Omental fat pad (tissue), 4 donors: ENCODE results near the gene PRDM16. TPM values are rescaled to one million over a fixed set of nuclear protein-coding genes. Genes with fewer than 3 reads are reported as not detected.

Experiments used
- ATAC-seq: fragments of 150-250 bp; one replicate; pipeline ENCODE4 v1.9.1; 2016; ENCODE audit warnings: mild to moderate bottlenecking, moderate library complexity; ENCODE audit not compliant: low FRiP score
- DNase-seq: peaks from one replicate; pipeline ENCODE4 v3.0.0-alpha.2; 2019; ENCODE audit warnings: low spot score
- total RNA-seq, 4 donors: library from RNA; depleted of rRNA; stranded (reverse); fragments of >200 nt; gene quantifications; one replicate each; pipeline ENCODE4 v1.1.0, GENCODE V29; 2016
- TF ChIP-seq, protein P1 (sequence below), 3 donors: fragments of 450-650 bp; IDR thresholded peaks; one replicate each; pipeline ENCODE4 v1.5.1; 2016 to 2017; ENCODE audit warnings: antibody characterized with exemption in 3 of 3, mild to moderate bottlenecking in 3 of 3, moderate library complexity in 2 of 3

Gene PRDM16
- total RNA-seq, 4 donors from 2014 or later = 0.19 to 3.8 (median 1.8) TPM

DNA sequence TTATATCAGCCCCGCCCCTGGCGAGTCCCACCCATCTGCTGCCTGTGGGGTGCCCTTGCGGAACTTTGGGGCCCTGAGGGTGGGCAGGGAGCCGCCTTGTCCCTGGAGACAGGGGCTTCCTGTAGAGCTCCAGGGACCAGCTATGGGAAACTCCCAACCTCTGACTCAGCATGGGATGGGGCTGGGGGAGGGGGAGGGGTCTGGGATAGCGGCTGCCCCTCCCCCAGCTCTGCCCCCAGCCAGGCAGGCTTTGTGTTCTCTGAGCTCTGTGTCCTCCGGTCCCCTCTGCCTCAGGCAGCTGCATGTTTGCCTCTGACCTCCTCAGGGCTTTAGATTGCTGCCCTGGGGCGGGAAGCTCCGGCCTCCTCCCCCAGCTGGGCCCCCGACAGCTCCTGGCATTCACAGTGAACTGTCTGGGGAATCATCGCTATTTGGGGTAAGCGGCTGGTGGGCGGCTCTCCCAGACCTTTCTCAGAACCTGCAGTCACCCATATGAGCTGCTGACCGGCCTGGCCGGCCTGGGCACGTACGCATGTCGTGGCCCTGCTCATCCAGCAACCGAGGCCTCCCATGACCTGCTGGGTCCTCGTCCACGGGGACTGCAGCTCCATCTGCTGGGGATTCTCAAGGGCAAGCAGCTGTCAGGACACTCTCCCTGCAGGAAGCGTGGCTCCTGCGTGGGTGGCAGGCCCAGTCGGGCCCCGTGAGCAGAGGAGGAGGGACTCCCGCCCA, 402.5 kb downstream of the PRDM16 start:
- ATAC-seq = peak; percentile 23
- TF ChIP-seq, protein P1, sequence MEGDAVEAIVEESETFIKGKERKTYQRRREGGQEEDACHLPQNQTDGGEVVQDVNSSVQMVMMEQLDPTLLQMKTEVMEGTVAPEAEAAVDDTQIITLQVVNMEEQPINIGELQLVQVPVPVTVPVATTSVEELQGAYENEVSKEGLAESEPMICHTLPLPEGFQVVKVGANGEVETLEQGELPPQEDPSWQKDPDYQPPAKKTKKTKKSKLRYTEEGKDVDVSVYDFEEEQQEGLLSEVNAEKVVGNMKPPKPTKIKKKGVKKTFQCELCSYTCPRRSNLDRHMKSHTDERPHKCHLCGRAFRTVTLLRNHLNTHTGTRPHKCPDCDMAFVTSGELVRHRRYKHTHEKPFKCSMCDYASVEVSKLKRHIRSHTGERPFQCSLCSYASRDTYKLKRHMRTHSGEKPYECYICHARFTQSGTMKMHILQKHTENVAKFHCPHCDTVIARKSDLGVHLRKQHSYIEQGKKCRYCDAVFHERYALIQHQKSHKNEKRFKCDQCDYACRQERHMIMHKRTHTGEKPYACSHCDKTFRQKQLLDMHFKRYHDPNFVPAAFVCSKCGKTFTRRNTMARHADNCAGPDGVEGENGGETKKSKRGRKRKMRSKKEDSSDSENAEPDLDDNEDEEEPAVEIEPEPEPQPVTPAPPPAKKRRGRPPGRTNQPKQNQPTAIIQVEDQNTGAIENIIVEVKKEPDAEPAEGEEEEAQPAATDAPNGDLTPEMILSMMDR (IDR thresholded peaks at IDR 0.05) = no peak
- DNase-seq = no peak

DNA sequence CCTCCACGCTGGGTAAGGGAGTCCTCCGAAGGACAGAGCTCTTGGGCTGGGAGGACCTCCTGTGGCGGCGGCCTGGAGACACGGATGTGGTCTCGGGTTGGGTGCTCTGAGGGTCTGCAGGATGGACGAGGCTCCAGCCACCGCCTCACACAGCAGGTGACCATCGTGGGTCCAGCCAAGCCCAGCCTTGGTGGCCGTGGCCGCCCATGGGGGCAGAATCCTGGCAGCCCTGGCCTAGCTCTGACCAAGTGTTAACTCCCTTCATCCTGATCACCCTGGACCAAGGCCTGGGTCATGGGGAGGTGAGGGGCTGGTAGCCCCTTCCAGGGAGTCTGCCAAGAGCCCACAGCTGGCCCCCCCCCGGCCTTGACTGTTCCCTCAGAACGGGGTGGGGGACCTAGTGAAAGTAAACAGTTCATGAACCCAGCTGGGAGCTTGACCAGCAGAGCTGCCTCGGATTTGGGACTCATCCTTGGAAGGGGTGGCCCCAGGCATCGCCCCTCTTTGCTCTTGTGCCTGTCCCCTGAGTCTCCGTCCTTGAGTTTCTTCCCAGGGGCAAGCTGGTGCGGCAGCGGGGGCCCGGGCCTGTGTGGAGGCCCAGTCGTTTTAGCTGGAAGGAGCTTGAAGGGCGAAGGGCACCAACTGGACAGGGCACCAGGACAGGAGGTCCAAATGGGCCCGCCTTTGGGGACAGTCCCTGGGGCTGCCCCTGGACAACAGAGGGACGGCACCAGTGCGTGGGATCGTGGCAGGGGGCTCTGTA, 403.3 kb downstream of the PRDM16 start:
- TF ChIP-seq, protein P1 (IDR thresholded peaks at IDR 0.05) = no peak
- no peak for ATAC-seq

DNA sequence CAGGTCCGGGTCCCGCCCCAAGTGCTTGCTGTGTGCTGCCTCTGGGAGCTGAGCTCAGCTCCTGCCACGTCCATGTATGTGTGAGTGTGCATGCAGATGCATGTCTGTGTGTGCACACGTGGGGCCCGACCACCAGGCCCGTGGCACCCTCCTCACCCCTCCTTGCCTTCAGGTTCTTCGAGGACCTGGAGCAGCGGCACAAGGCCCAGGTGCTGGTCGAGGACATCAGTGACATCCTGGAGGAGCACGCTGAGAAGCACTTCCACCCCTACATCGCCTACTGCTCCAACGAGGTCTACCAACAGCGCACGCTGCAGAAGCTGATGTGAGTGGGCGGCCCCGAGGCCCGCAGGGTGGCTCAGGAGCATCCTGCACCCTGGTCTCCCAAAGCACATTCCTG, 403.9 kb downstream of the PRDM16 start:
- DNase-seq (no peak), ATAC-seq (no peak)
- TF ChIP-seq, protein P1 (IDR thresholded peaks at IDR 0.05) = no peak

More for the DNA sequence above, 403.3 kb downstream of the PRDM16 start:
- DNase-seq = no peak

DNA sequence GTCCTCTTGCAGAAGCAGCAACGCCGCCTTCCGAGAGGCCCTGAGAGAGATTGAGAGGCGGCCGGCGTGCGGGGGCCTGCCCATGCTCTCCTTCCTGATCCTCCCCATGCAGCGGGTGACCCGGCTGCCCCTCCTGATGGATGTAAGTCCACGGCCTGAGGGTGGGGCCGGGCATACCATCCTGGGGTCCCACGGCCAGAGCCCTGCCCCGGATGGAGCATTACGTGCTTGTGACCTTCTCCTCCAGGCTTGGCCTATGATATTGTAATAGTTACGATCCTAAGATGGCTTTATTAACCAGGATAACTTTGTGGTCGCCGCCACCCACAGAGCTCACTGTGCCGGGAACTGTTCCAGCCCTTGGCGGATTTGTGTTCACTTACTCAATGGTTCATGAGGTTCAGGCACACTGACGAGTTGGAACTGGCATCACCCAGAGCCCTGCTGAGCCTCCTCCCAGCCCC, 404.4 kb downstream of the PRDM16 start:
- TF ChIP-seq, protein P1 (IDR thresholded peaks at IDR 0.05) = no peak
- DNase-seq = no peak
- ATAC-seq = no peak

DNA sequence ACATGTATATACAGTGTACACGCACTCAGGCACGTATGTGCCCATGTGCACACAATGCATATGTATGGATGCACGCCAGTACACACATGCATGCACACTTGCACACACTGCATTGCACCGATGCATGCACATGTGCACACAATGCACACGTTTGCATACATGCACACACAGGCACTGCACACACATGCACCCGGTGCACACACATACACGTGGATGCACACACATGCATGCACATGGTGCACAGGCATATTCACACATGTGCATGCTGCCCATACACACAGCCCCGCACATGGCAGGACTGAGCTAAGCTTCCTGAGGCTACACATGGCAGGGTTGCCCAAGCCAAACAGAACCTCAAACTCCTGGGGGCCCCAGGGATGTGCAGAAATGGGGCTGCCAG, 405.0 kb downstream of the PRDM16 start:
- TF ChIP-seq, protein P1 (IDR thresholded peaks at IDR 0.05) = no peak
- ATAC-seq (no peak), DNase-seq (no peak)

DNA sequence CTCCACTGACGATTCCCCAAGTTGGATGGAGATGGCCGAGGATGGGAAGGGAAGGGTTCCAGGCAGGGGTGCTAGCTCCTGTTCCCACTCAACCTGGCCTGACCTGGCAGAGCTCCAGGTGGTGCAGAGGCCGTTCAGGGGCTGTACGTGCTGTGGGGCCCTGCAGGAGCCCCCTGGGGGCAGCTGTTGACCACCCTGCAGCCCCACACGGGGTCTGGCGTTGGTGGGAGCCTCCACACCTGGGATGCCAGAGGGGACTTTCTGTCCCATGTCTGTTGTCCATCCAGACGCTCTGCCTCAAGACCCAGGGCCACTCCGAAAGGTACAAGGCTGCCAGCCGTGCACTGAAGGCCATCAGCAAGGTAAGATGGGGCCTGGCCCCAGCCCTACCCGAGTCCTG, 405.4 kb downstream of the PRDM16 start:
- ATAC-seq (no peak), DNase-seq (no peak)
- TF ChIP-seq, protein P1 (IDR thresholded peaks at IDR 0.05) = no peak
